OCI-LY3 (cell line): Measurements from ENCODE around the gene BMPER.

Source experiments
- CTCF ChIP-seq: fragments of 200-600, 300-600 bp; sonication (generic); IDR thresholded peaks from 2 replicates; pipeline ENCODE4 v1.5.1; 2014; ENCODE audit warnings: antibody characterized with exemption, low read length, low read depth
- EZH2phosphoT487 ChIP-seq: fragments of 200-600 bp; shearing (Covaris generic); IDR thresholded peaks from 2 replicates; pipeline ENCODE4 v1.6.1; 2018; ENCODE audit warnings: antibody characterized with exemption, mixed run types, low read depth

- TF ChIP-seq CTCF (no peak), EZH2phosphoT487 (no peak)
Observed at GRCh38 chr7:33958104-33958503, 52.8 kb downstream of the BMPER start.
